Spinal cord (tissue), 10 donors: ENCODE results near the gene FRRS1. TPM values are rescaled to one million over a fixed set of nuclear protein-coding genes. Genes with fewer than 3 reads are reported as not detected.

Source experiments
- DNase-seq, 6 donors: peaks; one replicate each; pipeline versions ENCODE4 v3.0.0 to v3.0.0-alpha.2; 2013 to 2015; ENCODE audit warnings: low spot score in 6 of 6, low read depth in 4 of 6
- H3K27ac ChIP-seq: one replicate; pipeline ENCODE4 v1.5.1; 2013; ENCODE audit warnings: low read depth, low read length, control low read depth
- H3K27me3 ChIP-seq: one replicate; pipeline ENCODE4 v1.6.1; 2013; ENCODE audit warnings: low read length; ENCODE audit not compliant: control insufficient read depth, insufficient read depth
- H3K36me3 ChIP-seq: one replicate; pipeline ENCODE4 v1.6.1; 2013; ENCODE audit warnings: low read length; ENCODE audit not compliant: control insufficient read depth, insufficient read depth
- H3K4me1 ChIP-seq: one replicate; pipeline ENCODE4 v1.6.1; 2013; ENCODE audit warnings: low read length; ENCODE audit not compliant: control insufficient read depth, insufficient read depth
- H3K4me3 ChIP-seq: one replicate; pipeline ENCODE4 v1.5.1; 2013; ENCODE audit warnings: low read depth, low read length, control low read depth
- H3K9me3 ChIP-seq: one replicate; pipeline ENCODE4 v1.6.1; 2013; ENCODE audit warnings: low read length; ENCODE audit not compliant: control insufficient read depth, insufficient read depth
- WGBS: methylation state at CpG from one replicate; pipeline ENCODE4 v1.1.5; 2013; ENCODE audit warnings: missing lambda C conversion rate; ENCODE audit not compliant: insufficient coverage; 5-methylcytosine and 5-hydroxymethylcytosine counted together
- polyA plus RNA-seq, 2 donors: library from polyadenylated mRNA; unstranded; fragments of 120-200 nt; gene quantifications; one replicate each; pipeline ENCODE4 v1.2.1, GENCODE V29; 2013; ENCODE audit not compliant: insufficient read length in 2 of 2
- total RNA-seq, 2 donors: library from RNA; depleted of rRNA in 1 of 2; stranded (reverse); fragments of 120-200 nt in 1 of 2; fragments of >200 nt in 1 of 2; gene quantifications; one replicate each; pipeline versions ENCODE4 v1.2.3 to v1.2.4, GENCODE V29; 2013 to 2014
- donor health status: healthy.

FRRS1 gene
- total and polyA plus RNA-seq, 4 donors, result 1.9 to 10.8 (median 6.2) TPM

GRCh38 chr1:99786751-99787501 is 20.5 kb upstream of the FRRS1 start:
- Histone ChIP-seq H3K27ac (no peak overlapping the region), H3K4me1 (no peaks in the 10 kb centered on the region), H3K27me3 (no peaks in the 10 kb centered on the region), H3K4me3 (no peak overlapping the region), H3K9me3 (no peaks in the 10 kb centered on the region), H3K36me3 (no peaks in the 10 kb centered on the region)
- WGBS, result 100% methylated on average over 2 of the region's 2 CpGs
- no peak for DNase-seq

- Histone ChIP-seq H3K9me3 (no peaks in the 10 kb centered on the region), H3K27ac (no peak overlapping the region), H3K27me3 (no peaks in the 10 kb centered on the region), H3K4me3 (no peak overlapping the region), H3K4me1 (no peaks in the 10 kb centered on the region), H3K36me3 (no peaks in the 10 kb centered on the region)
- DNase-seq, result no peak
- no CpG with 5 or more reads among the region's 2 CpGs for WGBS
Measured at GRCh38 chr1:99784809-99785255, 18.4 kb upstream of the FRRS1 start.

- Histone ChIP-seq H3K9me3 (no peaks in the 10 kb centered on the region), H3K4me1 (no peaks in the 10 kb centered on the region), H3K27ac (no peak overlapping the region), H3K27me3 (no peaks in the 10 kb centered on the region), H3K36me3 (no peaks in the 10 kb centered on the region), H3K4me3 (no peak overlapping the region)
- 71% methylated on average over 1 of the region's 1 CpG for WGBS
- DNase-seq, result no peak
Measured at GRCh38 chr1:99784143-99784542, 17.7 kb upstream of the FRRS1 start.

- no peak overlapping the region for H3K27ac ChIP-seq
- H3K4me3 ChIP-seq, result no peak overlapping the region
- 100% methylated on average over 1 of the region's 3 CpGs for WGBS
- H3K9me3 ChIP-seq, result no peaks in the 10 kb centered on the region
- H3K4me1 ChIP-seq, result no peaks in the 10 kb centered on the region
- no peaks in the 10 kb centered on the region for H3K36me3 ChIP-seq
- no peak for DNase-seq
- H3K27me3 ChIP-seq, result no peaks in the 10 kb centered on the region
Measured at GRCh38 chr1:99782920-99783319, 16.5 kb upstream of the FRRS1 start.

GRCh38 chr1:99782397-99782796 is 16.0 kb upstream of the FRRS1 start:
- H3K27me3 ChIP-seq, result no peaks in the 10 kb centered on the region
- WGBS, result 100% methylated on average over 1 of the region's 1 CpG
- H3K4me3 ChIP-seq, result no peak overlapping the region
- no peak overlapping the region for H3K27ac ChIP-seq
- H3K9me3 ChIP-seq, result no peaks in the 10 kb centered on the region
- DNase-seq, result no peak
- H3K4me1 ChIP-seq, result no peaks in the 10 kb centered on the region
- no peaks in the 10 kb centered on the region for H3K36me3 ChIP-seq

GRCh38 chr1:99781798-99782197 is 15.4 kb upstream of the FRRS1 start:
- Histone ChIP-seq H3K4me1 (no peaks in the 10 kb centered on the region), H3K27me3 (no peaks in the 10 kb centered on the region), H3K27ac (no peak overlapping the region), H3K9me3 (no peaks in the 10 kb centered on the region), H3K36me3 (no peaks in the 10 kb centered on the region), H3K4me3 (no peak overlapping the region)
- no peak for DNase-seq
- WGBS, result 81% methylated on average over 3 of the region's 3 CpGs

- Histone ChIP-seq H3K36me3 (no peaks in the 10 kb centered on the region), H3K27ac (no peak overlapping the region), H3K4me3 (no peak overlapping the region), H3K9me3 (no peaks in the 10 kb centered on the region), H3K4me1 (no peaks in the 10 kb centered on the region), H3K27me3 (no peaks in the 10 kb centered on the region)
- no peak for DNase-seq
- WGBS, result no CpG with 5 or more reads among the region's 3 CpGs
Measured at GRCh38 chr1:99777752-99778151, 11.3 kb upstream of the FRRS1 start.

- Histone ChIP-seq H3K27me3 (no peaks in the 10 kb centered on the region), H3K4me1 (no peaks in the 10 kb centered on the region), H3K27ac (no peak overlapping the region), H3K9me3 (no peaks in the 10 kb centered on the region), H3K4me3 (no peak overlapping the region), H3K36me3 (no peaks in the 10 kb centered on the region)
- DNase-seq, result no peak
Measured at GRCh38 chr1:99776120-99776519, 9.7 kb upstream of the FRRS1 start.

- Histone ChIP-seq H3K4me1 (peaks cover 4% of the 10 kb centered on the region), H3K36me3 (no peaks in the 10 kb centered on the region), H3K9me3 (no peaks in the 10 kb centered on the region), H3K27ac (no peak overlapping the region), H3K27me3 (no peaks in the 10 kb centered on the region), H3K4me3 (no peak overlapping the region)
- DNase-seq, result no peak
- 100% methylated on average over 3 of the region's 3 CpGs for WGBS
Measured at GRCh38 chr1:99772809-99773208, 6.4 kb upstream of the FRRS1 start.

GRCh38 chr1:99771513-99771918 is 5.1 kb upstream of the FRRS1 start:
- Histone ChIP-seq H3K4me1 (peaks cover 4% of the 10 kb centered on the region), H3K36me3 (no peaks in the 10 kb centered on the region), H3K4me3 (no peak overlapping the region), H3K9me3 (no peaks in the 10 kb centered on the region), H3K27ac (no peak overlapping the region), H3K27me3 (no peaks in the 10 kb centered on the region)
- DNase-seq, result no peak
